Stimulated activated CD4-positive, alpha-beta T cell treated with anti-CD3 and anti-CD28 coated beads, Interleukin-12 subunit alpha, Interleukin-12 subunit beta, amount 100 ng/mL, for 24 hours (primary cell): ENCODE data around the gene OXER1.

Experiments
- DNase-seq, 2 experiments: peaks; one replicate each; pipeline ENCODE4 v3.0.0-alpha.2; 2020; ENCODE audit warnings: low read depth in 2 of 2

The OXER1 gene

GRCh38 chr2:42764096-42764495, at the start of gene OXER1:
OXER1 (minus strand) TSS chr2:42764135; CDS start chr2:42764062, 73 bp downstream.
- no peak for DNase-seq

- DNase-seq, result no peak
These were observed 49.1 kb upstream of the OXER1 start for GRCh38 chr2:42812899-42813479.

- DNase-seq, result peak in 1 of 2 experiments; percentile 35
These were observed 47.3 kb upstream of the OXER1 start for GRCh38 chr2:42810971-42811811.

- DNase-seq, result peak; percentile 92 to 97
These were observed 46.4 kb upstream of the OXER1 start for GRCh38 chr2:42810121-42810970.

GRCh38 chr2:42809819-42810120, 45.8 kb upstream of the OXER1 start:
- peak in 1 of 2 experiments; percentile 60 for DNase-seq

GRCh38 chr2:42809131-42809818, 45.3 kb upstream of the OXER1 start:
- no peak for DNase-seq

GRCh38 chr2:42808301-42808700, 44.4 kb upstream of the OXER1 start:
- DNase-seq, result no peak

- no peak for DNase-seq
These were observed 42.9 kb upstream of the OXER1 start for GRCh38 chr2:42806786-42807185.

- DNase-seq, result no peak
These were observed 41.0 kb upstream of the OXER1 start for GRCh38 chr2:42804891-42805290.

- DNase-seq, result no peak
These were observed 40.4 kb upstream of the OXER1 start for GRCh38 chr2:42804338-42804737.

- no peak for DNase-seq
These were observed 38.2 kb upstream of the OXER1 start for GRCh38 chr2:42802150-42802549.

- no peak for DNase-seq
These were observed 37.4 kb upstream of the OXER1 start for GRCh38 chr2:42801381-42801780.

- no peak for DNase-seq
These were observed 37.0 kb upstream of the OXER1 start for GRCh38 chr2:42800981-42801380.

- DNase-seq, result no peak
These were observed 36.6 kb upstream of the OXER1 start for GRCh38 chr2:42800461-42800962.

GRCh38 chr2:42799881-42800280, 35.9 kb upstream of the OXER1 start:
- DNase-seq, result no peak

- DNase-seq, result no peak
These were observed 33.3 kb upstream of the OXER1 start for GRCh38 chr2:42797281-42797680.

GRCh38 chr2:42796427-42797248, 32.7 kb upstream of the OXER1 start:
- DNase-seq, result no peak

GRCh38 chr2:42795841-42796301, 31.9 kb upstream of the OXER1 start:
- DNase-seq, result no peak

GRCh38 chr2:42795275-42795674, 31.3 kb upstream of the OXER1 start:
- DNase-seq, result no peak

- DNase-seq, result no peak
These were observed 30.5 kb upstream of the OXER1 start for GRCh38 chr2:42794271-42795046.
